Measurements from ENCODE around the gene SERPINA1.

Gene SERPINA1

GRCh38 chr14:94397289-94398181, 9.1 kb upstream of the SERPINA1 start:
- no peak for DNase-seq

GRCh38 chr14:94396628-94397225, 8.3 kb upstream of the SERPINA1 start:
- no peak for DNase-seq

- no peak for DNase-seq
These were observed 7.6 kb upstream of the SERPINA1 start for GRCh38 chr14:94395888-94396574.

GRCh38 chr14:94395282-94395887, 7.0 kb upstream of the SERPINA1 start:
- no peak for DNase-seq

- no peak for DNase-seq
These were observed 6.3 kb upstream of the SERPINA1 start for GRCh38 chr14:94394581-94395207.

GRCh38 chr14:94394025-94394493, 5.7 kb upstream of the SERPINA1 start:
- no peak for DNase-seq

- DNase-seq = no peak
These were observed 5.1 kb upstream of the SERPINA1 start for GRCh38 chr14:94393474-94393873.

GRCh38 chr14:94392510-94392935, 4.1 kb upstream of the SERPINA1 start:
- DNase-seq = no peak

GRCh38 chr14:94391281-94391975, 3.0 kb upstream of the SERPINA1 start:
- no peak for DNase-seq

GRCh38 chr14:94390372-94391086, 2.1 kb upstream of the SERPINA1 start:
- no peak for DNase-seq

GRCh38 chr14:94389731-94390371, 1.4 kb upstream of the SERPINA1 start:
- no peak for DNase-seq

GRCh38 chr14:94389104-94389469, 685 bp upstream of the SERPINA1 start:
- no peak for DNase-seq

- no peak for DNase-seq
These were observed 397 bp downstream of the SERPINA1 start for GRCh38 chr14:94388027-94388383.

GRCh38 chr14:94387051-94388026, 1.1 kb downstream of the SERPINA1 start:
- DNase-seq = no peak

GRCh38 chr14:94386085-94387031, 2.0 kb downstream of the SERPINA1 start:
- DNase-seq = no peak

GRCh38 chr14:94385553-94386057, 2.8 kb downstream of the SERPINA1 start:
- DNase-seq = no peak

- DNase-seq = no peak
These were observed 4.1 kb downstream of the SERPINA1 start for GRCh38 chr14:94384342-94384741.

GRCh38 chr14:94383777-94384176, 4.6 kb downstream of the SERPINA1 start:
- DNase-seq = no peak
